Caco-2 (cell line): ENCODE results near the gene LTBP1. TPM values are rescaled to one million over a fixed set of nuclear protein-coding genes. Genes with fewer than 3 reads are reported as not detected.
"Not testable (repeated sequence)": the region's sequence is repeated elsewhere in the genome, so short reads cannot be mapped to it uniquely, and the experiment has no call there.

Experiments used
- BruUV-seq: library from RNA; stranded (reverse); fragments of 400-500 nt; replicated peaks from 2 replicates; lab custom pipeline; 2021; lab: Mats Ljungman, UMichigan
- CTCF ChIA-PET: fragments of 300-600 bp; sonication (Branson Sonifier 250); formaldehyde crosslinking; loops from one replicate; lab custom pipeline; 2022; ENCODE audit warnings: antibody characterized with exemption; lab: Charles Lee
- POLR2A ChIA-PET: fragments of 300-600 bp; sonication (Branson Sonifier 250); formaldehyde crosslinking; loops from one replicate; lab custom pipeline; 2022; ENCODE audit warnings: antibody characterized with exemption; lab: Charles Lee
- DNase-seq, 2 experiments: peaks; one replicate each; pipeline versions ENCODE4 v3.0.0 to v3.0.0-alpha.2; 2020 to 2022
- H3K27me3 ChIP-seq: replicated peaks from 2 replicates; pipeline ENCODE4 v1.6.0; 2011; ENCODE audit warnings: low read length; ENCODE audit not compliant: control insufficient read depth, insufficient read depth
- H3K36me3 ChIP-seq: 2 replicates; pipeline ENCODE4 v1.5.1; 2011; ENCODE audit warnings: low read length; ENCODE audit not compliant: control insufficient read depth, insufficient read depth
- H3K4me1 ChIP-seq: fragments of 250-450 bp; sonication (Bioruptor Pico); 2 replicates; pipeline ENCODE4 v1.5.1; 2020; ENCODE audit warnings: mild to moderate bottlenecking
- H3K4me3 ChIP-seq: 2 replicates; pipeline ENCODE4 v1.5.1; 2011; ENCODE audit warnings: low read depth, mild to moderate bottlenecking, control low read depth, low read length
- H3K9me3 ChIP-seq: fragments of 250-450 bp; sonication (Bioruptor Pico); 2 replicates; pipeline ENCODE4 v1.5.1; 2020; ENCODE audit warnings: mild to moderate bottlenecking, moderate library complexity
- H3K27ac Mint-ChIP-seq: one replicate; pipeline ENCODE4 v1.8.0; 2022; ENCODE audit warnings: mixed read lengths; ENCODE audit not compliant: unreplicated experiment
- H3K27me3 Mint-ChIP-seq: one replicate; pipeline ENCODE4 v1.8.0; 2022; ENCODE audit warnings: mixed read lengths; ENCODE audit not compliant: insufficient read depth, unreplicated experiment
- H3K36me3 Mint-ChIP-seq: one replicate; pipeline ENCODE4 v1.8.0; 2022; ENCODE audit warnings: mild to moderate bottlenecking, mixed read lengths; ENCODE audit not compliant: insufficient read depth, unreplicated experiment
- H3K4me1 Mint-ChIP-seq: one replicate; pipeline ENCODE4 v1.8.0; 2022; ENCODE audit warnings: low read depth, mixed read lengths; ENCODE audit not compliant: unreplicated experiment
- H3K4me3 Mint-ChIP-seq: one replicate; pipeline ENCODE4 v1.8.0; 2022; ENCODE audit warnings: mild to moderate bottlenecking, moderate library complexity, mixed read lengths; ENCODE audit not compliant: unreplicated experiment
- H3K9me3 Mint-ChIP-seq: one replicate; pipeline ENCODE4 v1.8.0; 2022; ENCODE audit warnings: mixed read lengths; ENCODE audit not compliant: unreplicated experiment
- intact Hi-C: fragments of 100-400 bp; cut with micrococcal nuclease; formaldehyde crosslinking; loops from one replicate; pipeline ENCODE4 v1.10.0; 2022; ENCODE audit not compliant: unreplicated experiment
- total RNA-seq: library from RNA; stranded (reverse); gene quantifications from 2 replicates; pipeline ENCODE4 v1.2.3, GENCODE V29; 2022
- TF ChIP-seq, protein P1 (sequence below), 2 experiments: fragments of 200-600 bp in 1 of 2; IDR thresholded peaks; 1 replicate in 1 of 2; 2 replicates in 1 of 2; pipeline versions ENCODE4 v1.5.1 to v1.8.0; 2011 to 2022; ENCODE audit warnings: antibody characterized with exemption in 1 of 2, control low read depth in 1 of 2, inconsistent platforms in 1 of 2, low read depth in 1 of 2, low read length in 1 of 2, mild to moderate bottlenecking in 1 of 2, moderate library complexity in 1 of 2; ENCODE audit not compliant: insufficient read depth in 1 of 2, severe bottlenecking in 1 of 2, unreplicated experiment in 1 of 2

LTBP1 gene
- total RNA-seq, 1 experiment from 2014 or later = 64.2 TPM

DNA sequence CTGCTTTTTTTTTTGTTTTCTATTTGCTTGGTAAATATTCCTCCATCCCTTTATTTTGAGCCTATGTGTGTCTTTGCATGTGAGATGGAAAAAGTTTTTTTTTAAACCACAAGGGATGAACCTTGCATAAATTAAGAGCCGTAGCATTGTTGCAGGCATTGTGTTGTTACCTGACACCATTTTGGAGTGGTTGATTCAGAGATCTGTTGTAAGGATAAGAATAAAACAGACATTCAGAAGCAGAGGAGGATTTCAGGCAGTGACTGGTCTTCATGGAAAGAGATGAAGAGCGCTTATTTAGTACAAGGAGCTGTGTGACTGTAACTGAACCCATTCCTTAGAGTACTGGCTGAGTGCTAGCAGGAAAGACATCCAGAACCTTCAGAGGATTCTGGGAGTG is 101.2 kb downstream of the LTBP1 start:
- H3K4me1 Mint-ChIP-seq = peaks cover 15% of the 10 kb centered on the region
- H3K4me3 Mint-ChIP-seq = no peak overlapping the region
- POLR2A ChIA-PET = no interaction called here
- DNase-seq = no peak
- no peak overlapping the region for H3K27ac Mint-ChIP-seq
- H3K27me3 Mint-ChIP-seq = no peaks in the 10 kb centered on the region
- TF ChIP-seq, protein P1, sequence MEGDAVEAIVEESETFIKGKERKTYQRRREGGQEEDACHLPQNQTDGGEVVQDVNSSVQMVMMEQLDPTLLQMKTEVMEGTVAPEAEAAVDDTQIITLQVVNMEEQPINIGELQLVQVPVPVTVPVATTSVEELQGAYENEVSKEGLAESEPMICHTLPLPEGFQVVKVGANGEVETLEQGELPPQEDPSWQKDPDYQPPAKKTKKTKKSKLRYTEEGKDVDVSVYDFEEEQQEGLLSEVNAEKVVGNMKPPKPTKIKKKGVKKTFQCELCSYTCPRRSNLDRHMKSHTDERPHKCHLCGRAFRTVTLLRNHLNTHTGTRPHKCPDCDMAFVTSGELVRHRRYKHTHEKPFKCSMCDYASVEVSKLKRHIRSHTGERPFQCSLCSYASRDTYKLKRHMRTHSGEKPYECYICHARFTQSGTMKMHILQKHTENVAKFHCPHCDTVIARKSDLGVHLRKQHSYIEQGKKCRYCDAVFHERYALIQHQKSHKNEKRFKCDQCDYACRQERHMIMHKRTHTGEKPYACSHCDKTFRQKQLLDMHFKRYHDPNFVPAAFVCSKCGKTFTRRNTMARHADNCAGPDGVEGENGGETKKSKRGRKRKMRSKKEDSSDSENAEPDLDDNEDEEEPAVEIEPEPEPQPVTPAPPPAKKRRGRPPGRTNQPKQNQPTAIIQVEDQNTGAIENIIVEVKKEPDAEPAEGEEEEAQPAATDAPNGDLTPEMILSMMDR (IDR thresholded peaks at IDR 0.05; ENCODE audit: insufficient read depth in 1 of 2, low read depth in 1 of 2, low read length in 1 of 2, severe bottlenecking in 1 of 2, unreplicated experiment in 1 of 2) = no peak
- no peaks in the 10 kb centered on the region for H3K27me3 ChIP-seq
- no peak overlapping the region for H3K4me3 ChIP-seq
- H3K4me1 ChIP-seq = no peaks in the 10 kb centered on the region
- H3K9me3 ChIP-seq = no peaks in the 10 kb centered on the region
- no TSS peak for BruUV-seq
- no peaks in the 10 kb centered on the region for H3K36me3 Mint-ChIP-seq
- CTCF ChIA-PET = no interaction called here
- no peaks in the 10 kb centered on the region for H3K36me3 ChIP-seq
- no peaks in the 10 kb centered on the region for H3K9me3 Mint-ChIP-seq
- intact Hi-C loops = no loop called here

DNA sequence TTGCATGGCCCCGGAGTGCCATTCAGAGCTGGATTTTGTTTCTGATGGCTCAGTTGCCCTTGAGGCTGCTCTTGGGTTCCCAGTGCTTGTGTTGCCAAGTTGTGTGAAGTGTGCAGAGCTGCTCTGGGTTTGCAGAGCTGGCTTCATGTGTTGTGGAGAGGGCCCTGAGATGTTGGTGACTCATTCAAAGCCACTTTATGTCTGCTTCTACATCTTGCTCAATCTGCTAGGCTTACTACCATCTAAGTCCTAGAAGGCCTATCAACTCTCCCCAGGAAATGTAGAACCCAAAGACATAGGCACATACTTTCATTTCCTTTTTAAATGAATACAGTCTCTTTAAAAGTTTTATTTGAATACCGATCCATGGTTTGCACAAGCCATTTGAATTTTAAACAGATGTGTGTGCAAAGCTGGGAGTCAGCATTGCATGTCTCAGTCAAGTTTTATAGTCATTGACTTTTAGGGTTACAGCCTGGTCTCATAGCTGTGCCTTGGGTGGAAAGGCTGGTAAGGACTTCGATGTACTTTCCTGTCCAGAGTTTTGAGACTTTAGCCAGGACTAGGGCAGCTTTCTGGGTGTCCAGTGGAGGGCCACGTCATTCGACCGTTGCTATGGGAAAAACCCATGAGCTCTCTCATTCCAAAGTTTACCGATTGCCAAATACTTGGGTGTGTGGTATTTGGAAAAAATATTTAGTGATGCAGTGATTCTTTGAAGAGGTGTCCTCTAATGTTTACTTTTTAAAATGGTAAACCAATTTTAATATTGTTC is 105.0 kb downstream of the LTBP1 start:
- Histone ChIP-seq H3K36me3 (no peaks in the 10 kb centered on the region), H3K4me3 (no peak overlapping the region), H3K4me1 (no peaks in the 10 kb centered on the region), H3K9me3 (no peaks in the 10 kb centered on the region), H3K27me3 (no peaks in the 10 kb centered on the region)
- Mint-ChIP-seq H3K27ac (no peak overlapping the region), H3K27me3 (no peaks in the 10 kb centered on the region), H3K4me1 (peaks cover 15% of the 10 kb centered on the region), H3K36me3 (no peaks in the 10 kb centered on the region), H3K9me3 (peaks cover 9% of the 10 kb centered on the region), H3K4me3 (no peak overlapping the region)
- no TSS peak for BruUV-seq
- ChIA-PET POLR2A (no interaction called here), CTCF (interaction anchor here (0.6 to 0.7 kb wide), 2 partner anchors 29 to 183 kb away, joined by 3 to 4 read pairs; no protein-coding TSS in a partner anchor)
- TF ChIP-seq, protein P1 (IDR thresholded peaks at IDR 0.05; ENCODE audit: insufficient read depth in 1 of 2, low read depth in 1 of 2, low read length in 1 of 2, severe bottlenecking in 1 of 2, unreplicated experiment in 1 of 2) = no peak
- intact Hi-C loops = no loop called here
- peak in 1 of 2 experiments; percentile 36 for DNase-seq

DNA sequence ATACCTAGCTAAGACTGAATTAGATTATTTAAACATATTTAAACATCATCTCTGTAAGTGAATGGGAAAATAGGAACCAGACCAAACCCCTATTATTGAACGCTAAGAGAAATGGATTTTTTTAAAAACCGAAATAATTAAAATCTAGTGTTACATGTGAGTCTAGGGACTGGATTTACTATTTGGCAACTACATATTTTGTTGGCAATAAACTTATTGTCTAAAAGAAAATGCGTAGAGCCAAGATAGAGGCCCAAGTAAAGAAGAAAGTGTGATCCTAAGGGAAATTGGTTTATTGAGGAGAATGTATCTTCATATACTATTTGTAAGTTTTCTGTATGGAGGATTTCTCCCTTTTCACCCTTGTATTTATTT is 105.6 kb downstream of the LTBP1 start:
- no peaks in the 10 kb centered on the region for H3K27me3 ChIP-seq
- H3K4me3 Mint-ChIP-seq = no peak overlapping the region
- no peaks in the 10 kb centered on the region for H3K36me3 Mint-ChIP-seq
- intact Hi-C loops = no loop called here
- H3K27me3 Mint-ChIP-seq = no peaks in the 10 kb centered on the region
- POLR2A ChIA-PET = no interaction called here
- H3K4me3 ChIP-seq = no peak overlapping the region
- H3K4me1 ChIP-seq = no peaks in the 10 kb centered on the region
- no peak for DNase-seq
- CTCF ChIA-PET = interaction anchor here (0.6 to 0.7 kb wide), 2 partner anchors 29 to 182 kb away, joined by 3 to 4 read pairs; no protein-coding TSS in a partner anchor
- H3K36me3 ChIP-seq = no peaks in the 10 kb centered on the region
- BruUV-seq = no TSS peak
- H3K9me3 ChIP-seq = no peaks in the 10 kb centered on the region
- H3K4me1 Mint-ChIP-seq = peaks cover 9% of the 10 kb centered on the region
- no peak overlapping the region for H3K27ac Mint-ChIP-seq
- TF ChIP-seq, protein P1 (IDR thresholded peaks at IDR 0.05; ENCODE audit: insufficient read depth in 1 of 2, low read depth in 1 of 2, low read length in 1 of 2, severe bottlenecking in 1 of 2, unreplicated experiment in 1 of 2) = no peak
- H3K9me3 Mint-ChIP-seq = peaks cover 9% of the 10 kb centered on the region

DNA sequence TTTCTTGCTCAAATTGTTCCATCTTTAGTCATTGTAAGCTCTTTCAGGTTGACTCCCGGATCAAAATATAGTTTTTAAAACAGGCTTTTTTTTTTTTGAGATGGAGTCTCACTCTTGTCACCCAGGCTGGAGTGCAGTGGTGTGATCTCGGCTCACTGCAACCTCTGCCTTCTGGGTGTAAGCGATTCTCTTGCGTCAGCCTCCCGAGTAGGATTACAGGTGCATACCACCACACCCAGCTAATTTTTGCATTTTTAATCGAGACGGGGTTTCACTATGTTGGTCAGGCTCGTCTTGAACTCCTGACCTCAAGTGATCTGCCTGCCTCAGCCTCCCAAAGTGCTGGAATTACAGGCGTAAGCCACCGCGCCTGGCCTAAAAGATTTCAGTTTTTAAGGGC is 106.0 kb downstream of the LTBP1 start:
- H3K9me3 ChIP-seq, H3K27ac Mint-ChIP-seq, CTCF ChIA-PET, H3K4me3 Mint-ChIP-seq, H3K27me3 ChIP-seq, H3K27me3 Mint-ChIP-seq, H3K4me1 Mint-ChIP-seq, BruUV-seq, H3K4me1 ChIP-seq, intact Hi-C loops, POLR2A ChIA-PET, H3K9me3 Mint-ChIP-seq, H3K36me3 ChIP-seq, DNase-seq, H3K36me3 Mint-ChIP-seq, H3K4me3 ChIP-seq: not testable (repeated sequence)
